ENCODE data around the gene ADAP2.
A peak's percentile ranks its signal among the peaks of the same experiment; 100 is the strongest.

ADAP2 gene

GRCh38 chr17:30997842-30998241, 76.1 kb downstream of the ADAP2 start:
- Histone ChIP-seq H2AFZ (ENCODE audit: low read length, unreplicated experiment) (no peak overlapping the region), H3K4me3 (ENCODE audit: low read depth, low read length) (no peak overlapping the region), H3K36me3 (ENCODE audit: insufficient read depth, low read length) (peaks cover 7% of the 10 kb centered on the region; the same call in 1 of the 2 replicates), H3K27ac (ENCODE audit: low read depth, low read length) (no peak overlapping the region), H3K27me3 (ENCODE audit: insufficient read depth, low read length) (no peaks in the 10 kb centered on the region), H3K79me2 (ENCODE audit: control insufficient read depth, insufficient read depth, low read length, unreplicated experiment) (no peaks in the 10 kb centered on the region), H3K4me1 (ENCODE audit: control insufficient read depth, insufficient read depth, low read length, unreplicated experiment) (no peaks in the 10 kb centered on the region)

GRCh38 chr17:31002047-31002446, 80.3 kb downstream of the ADAP2 start:
- H2AFZ ChIP-seq (ENCODE audit: low read length, unreplicated experiment), result no peak overlapping the region
- H3K4me1 ChIP-seq (ENCODE audit: control insufficient read depth, insufficient read depth, low read length, unreplicated experiment), result no peaks in the 10 kb centered on the region
- H3K4me3 ChIP-seq (ENCODE audit: low read depth, low read length), result no peak overlapping the region
- no peaks in the 10 kb centered on the region for H3K79me2 ChIP-seq (ENCODE audit: control insufficient read depth, insufficient read depth, low read length, unreplicated experiment)
- peaks cover 10% of the 10 kb centered on the region; the same call in 1 of the 2 replicates for H3K36me3 ChIP-seq (ENCODE audit: insufficient read depth, low read length)
- no peak overlapping the region for H3K27ac ChIP-seq (ENCODE audit: low read depth, low read length)
- no peaks in the 10 kb centered on the region for H3K27me3 ChIP-seq (ENCODE audit: insufficient read depth, low read length)

- Histone ChIP-seq H3K27ac (ENCODE audit: low read depth, low read length) (no peak overlapping the region), H3K4me3 (ENCODE audit: low read depth, low read length) (no peak overlapping the region), H3K36me3 (ENCODE audit: insufficient read depth, low read length) (peaks cover 6% of the 10 kb centered on the region; the same call in 1 of the 2 replicates), H3K4me1 (ENCODE audit: control insufficient read depth, insufficient read depth, low read length, unreplicated experiment) (no peaks in the 10 kb centered on the region), H3K79me2 (ENCODE audit: control insufficient read depth, insufficient read depth, low read length, unreplicated experiment) (no peaks in the 10 kb centered on the region), H3K27me3 (ENCODE audit: insufficient read depth, low read length) (no peaks in the 10 kb centered on the region), H2AFZ (ENCODE audit: low read length, unreplicated experiment) (no peak overlapping the region)
Observed at GRCh38 chr17:31003225-31003866, 81.6 kb downstream of the ADAP2 start.

- Histone ChIP-seq H3K79me2 (ENCODE audit: control insufficient read depth, insufficient read depth, low read length, unreplicated experiment) (peaks cover 3% of the 10 kb centered on the region), H3K27me3 (ENCODE audit: insufficient read depth, low read length) (no peaks in the 10 kb centered on the region), H3K4me1 (ENCODE audit: control insufficient read depth, insufficient read depth, low read length, unreplicated experiment) (no peaks in the 10 kb centered on the region), H2AFZ (ENCODE audit: low read length, unreplicated experiment) (no peak overlapping the region), H3K27ac (ENCODE audit: low read depth, low read length) (no peak overlapping the region), H3K36me3 (ENCODE audit: insufficient read depth, low read length) (peaks cover 6% of the 10 kb centered on the region; the same call in 1 of the 2 replicates), H3K4me3 (ENCODE audit: low read depth, low read length) (no peak overlapping the region)
Observed at GRCh38 chr17:31004160-31004559, 82.4 kb downstream of the ADAP2 start.

- H2AFZ ChIP-seq (ENCODE audit: low read length, unreplicated experiment), result peak overlapping the region; percentile 87
- H3K27me3 ChIP-seq (ENCODE audit: insufficient read depth, low read length), result no peaks in the 10 kb centered on the region
- H3K79me2 ChIP-seq (ENCODE audit: control insufficient read depth, insufficient read depth, low read length, unreplicated experiment), result peaks cover 3% of the 10 kb centered on the region
- H3K4me1 ChIP-seq (ENCODE audit: control insufficient read depth, insufficient read depth, low read length, unreplicated experiment), result peaks cover 10% of the 10 kb centered on the region
- peak overlapping the region; percentile 85 for H3K4me3 ChIP-seq (ENCODE audit: low read depth, low read length)
- H3K36me3 ChIP-seq (ENCODE audit: insufficient read depth, low read length), result 0 out of 2 replicates have a peak, but pooled peaks cover 3% of the 10 kb centered on the region
- H3K27ac ChIP-seq (ENCODE audit: low read depth, low read length), result no peak overlapping the region
Observed at GRCh38 chr17:31007695-31008373, 86.1 kb downstream of the ADAP2 start.

GRCh38 chr17:31008374-31009041, 86.8 kb downstream of the ADAP2 start:
- peak overlapping the region; percentile 9; the same call in 1 of the 2 replicates for H3K27ac ChIP-seq (ENCODE audit: low read depth, low read length)
- 0 out of 2 replicates have a peak, but pooled peaks cover 3% of the 10 kb centered on the region for H3K36me3 ChIP-seq (ENCODE audit: insufficient read depth, low read length)
- no peaks in the 10 kb centered on the region for H3K27me3 ChIP-seq (ENCODE audit: insufficient read depth, low read length)
- peaks cover 10% of the 10 kb centered on the region for H3K4me1 ChIP-seq (ENCODE audit: control insufficient read depth, insufficient read depth, low read length, unreplicated experiment)
- peak overlapping the region; percentile 85 for H3K4me3 ChIP-seq (ENCODE audit: low read depth, low read length)
- H2AFZ ChIP-seq (ENCODE audit: low read length, unreplicated experiment), result peak overlapping the region; percentile 87
- H3K79me2 ChIP-seq (ENCODE audit: control insufficient read depth, insufficient read depth, low read length, unreplicated experiment), result peaks cover 3% of the 10 kb centered on the region
